PC-3 (cell line): Measurements from ENCODE around the gene CRADD.

Experiments used
- EZH2 ChIP-seq: fragments of 300-600 bp; sonication (generic); IDR thresholded peaks from one replicate; pipeline ENCODE4 v1.6.1; 2017; ENCODE audit warnings: antibody characterized with exemption, mild to moderate bottlenecking, low read length; ENCODE audit not compliant: unreplicated experiment
- EZH2phosphoT487 ChIP-seq: fragments of 300-600 bp; sonication (generic); IDR thresholded peaks from 2 replicates; pipeline ENCODE4 v1.6.1; 2018; ENCODE audit warnings: mild to moderate bottlenecking, antibody characterized with exemption, low read length, borderline replicate concordance
- TF ChIP-seq, protein P1 (sequence below): fragments of 300-600 bp; sonication (generic); conservative IDR thresholded peaks from 2 replicates; pipeline ENCODE4 v1.5.1; 2017; ENCODE audit warnings: antibody characterized with exemption, low read depth, mild to moderate bottlenecking, low read length

DNA sequence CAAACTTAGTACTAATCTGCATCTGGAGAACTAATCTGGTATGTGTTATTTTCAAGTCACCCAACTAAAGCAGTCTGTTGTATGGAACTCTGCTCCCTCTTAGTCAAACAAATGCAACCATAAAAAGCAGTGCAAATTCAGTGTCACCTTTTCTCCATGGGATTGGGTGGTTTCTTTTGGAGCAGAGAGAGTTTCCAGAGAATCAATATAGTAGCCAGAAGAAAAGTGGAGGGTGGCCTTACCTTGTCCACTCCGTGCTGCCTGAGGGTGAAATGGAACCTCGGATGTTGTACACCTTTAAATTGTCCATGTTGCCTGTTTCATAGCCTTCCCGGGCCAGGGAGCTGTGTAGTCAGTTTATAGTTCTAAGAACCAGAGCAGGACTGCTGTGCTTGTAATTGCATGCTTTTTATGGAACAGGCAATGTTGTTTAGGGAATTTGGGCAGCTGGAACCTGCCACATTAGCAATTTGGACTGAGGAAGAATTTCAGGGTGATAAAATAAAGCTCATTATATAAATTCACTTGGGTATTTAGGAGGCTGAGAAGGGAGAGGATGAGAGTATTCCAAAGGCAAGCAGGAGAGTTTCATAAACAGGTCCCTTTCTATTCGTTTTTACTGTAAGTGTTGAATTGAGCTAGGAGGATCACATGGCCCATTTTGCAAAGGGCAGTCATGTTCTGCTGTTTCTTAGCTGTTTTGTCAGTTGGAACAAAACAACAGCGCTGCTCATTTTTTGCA is 60.5 kb downstream of the CRADD start:
- TF ChIP-seq, protein P1, sequence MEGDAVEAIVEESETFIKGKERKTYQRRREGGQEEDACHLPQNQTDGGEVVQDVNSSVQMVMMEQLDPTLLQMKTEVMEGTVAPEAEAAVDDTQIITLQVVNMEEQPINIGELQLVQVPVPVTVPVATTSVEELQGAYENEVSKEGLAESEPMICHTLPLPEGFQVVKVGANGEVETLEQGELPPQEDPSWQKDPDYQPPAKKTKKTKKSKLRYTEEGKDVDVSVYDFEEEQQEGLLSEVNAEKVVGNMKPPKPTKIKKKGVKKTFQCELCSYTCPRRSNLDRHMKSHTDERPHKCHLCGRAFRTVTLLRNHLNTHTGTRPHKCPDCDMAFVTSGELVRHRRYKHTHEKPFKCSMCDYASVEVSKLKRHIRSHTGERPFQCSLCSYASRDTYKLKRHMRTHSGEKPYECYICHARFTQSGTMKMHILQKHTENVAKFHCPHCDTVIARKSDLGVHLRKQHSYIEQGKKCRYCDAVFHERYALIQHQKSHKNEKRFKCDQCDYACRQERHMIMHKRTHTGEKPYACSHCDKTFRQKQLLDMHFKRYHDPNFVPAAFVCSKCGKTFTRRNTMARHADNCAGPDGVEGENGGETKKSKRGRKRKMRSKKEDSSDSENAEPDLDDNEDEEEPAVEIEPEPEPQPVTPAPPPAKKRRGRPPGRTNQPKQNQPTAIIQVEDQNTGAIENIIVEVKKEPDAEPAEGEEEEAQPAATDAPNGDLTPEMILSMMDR, result no peak
- TF ChIP-seq EZH2, result no peak
- no peak for TF ChIP-seq EZH2phosphoT487
